A549 treated with Mapracorat at 1 μM for 4 hours (cell line): ENCODE measurements around the gene LORICRIN. TPM values are rescaled to one million over a fixed set of nuclear protein-coding genes. Genes with fewer than 3 reads are reported as not detected.

Experiments used
- total RNA-seq: library from RNA; stranded (reverse); fragments of 200-300 nt; extraction: Qiagen RNA extraction; gene quantifications from 5 replicates; pipeline ENCODE4 v1.2.3, GENCODE V29; 2022

Gene LORICRIN, protein sequence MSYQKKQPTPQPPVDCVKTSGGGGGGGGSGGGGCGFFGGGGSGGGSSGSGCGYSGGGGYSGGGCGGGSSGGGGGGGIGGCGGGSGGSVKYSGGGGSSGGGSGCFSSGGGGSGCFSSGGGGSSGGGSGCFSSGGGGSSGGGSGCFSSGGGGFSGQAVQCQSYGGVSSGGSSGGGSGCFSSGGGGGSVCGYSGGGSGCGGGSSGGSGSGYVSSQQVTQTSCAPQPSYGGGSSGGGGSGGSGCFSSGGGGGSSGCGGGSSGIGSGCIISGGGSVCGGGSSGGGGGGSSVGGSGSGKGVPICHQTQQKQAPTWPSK
- not detected in 5 replicates for total RNA-seq

DNA sequence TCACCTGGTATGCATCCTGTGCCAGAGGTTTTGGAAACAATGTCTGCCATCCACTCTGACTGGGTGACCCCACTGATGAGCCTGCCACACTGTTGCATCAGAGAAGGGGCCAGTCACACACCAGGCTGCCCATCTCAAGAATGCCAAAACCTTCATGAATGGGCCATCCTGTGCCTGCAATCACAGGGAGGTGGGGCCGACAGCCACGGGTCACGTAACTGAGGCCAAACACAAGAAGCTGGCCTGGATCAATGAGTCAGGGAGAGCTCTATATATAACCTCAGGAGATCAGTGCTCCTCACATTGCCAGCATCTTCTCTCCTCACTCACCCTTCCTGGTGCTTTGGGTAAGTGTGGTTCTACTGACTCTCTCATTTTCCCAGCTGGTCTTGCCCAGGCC, at the start of gene LORICRIN:
LORICRIN (plus strand) TSS at position 301 of the 400 bp plus-strand sequence. CDS start 1,263 bp downstream, outside the sequence.

GRCh38 chr1:153217212-153217611, 42.3 kb upstream of the LORICRIN start, which contains the start of gene PRR9:
Gene PRR9 (plus strand): TSS chr1:153217584. CDS start chr1:153218145, 561 bp downstream.

Other genes starting within 250 kb of the LORICRIN start
- not detected in 5 replicates for gene SPRR1B, start 228.5 kb upstream of the LORICRIN start, total RNA-seq
- not detected in 5 replicates for gene SPRR2D, start 218.6 kb upstream of the LORICRIN start, total RNA-seq
- not detected in 5 replicates for gene SPRR2A, start 202.2 kb upstream of the LORICRIN start, total RNA-seq
- not detected in 5 replicates for gene SPRR2B, start 188.1 kb upstream of the LORICRIN start, total RNA-seq
- not detected in 5 replicates for gene SPRR2E, start 165.2 kb upstream of the LORICRIN start, total RNA-seq
- gene SPRR2F, start 146.2 kb upstream of the LORICRIN start, total RNA-seq: not detected in 5 replicates
- gene SPRR2G, start 108.8 kb upstream of the LORICRIN start, total RNA-seq: not detected in 5 replicates
- not detected in 5 replicates for gene LELP1, start 56.3 kb upstream of the LORICRIN start, total RNA-seq
- not detected in 5 replicates for gene PRR9, start 42.1 kb upstream of the LORICRIN start, total RNA-seq
- gene PGLYRP3, start 53.3 kb downstream of the LORICRIN start, total RNA-seq: not detected in 5 replicates
- not detected in 5 replicates for gene PGLYRP4, start 89.2 kb downstream of the LORICRIN start, total RNA-seq
- gene S100A9, start 98.2 kb downstream of the LORICRIN start, total RNA-seq: 0.77 to 1.2 TPM (median 1.1 TPM) in 4 of 5 replicates, not detected in the other
- not detected in 5 replicates for gene S100A12, start 115.9 kb downstream of the LORICRIN start, total RNA-seq
- not detected in 5 replicates for gene S100A8, start 131.4 kb downstream of the LORICRIN start, total RNA-seq
- not detected in 5 replicates for gene S100A7A, start 156.8 kb downstream of the LORICRIN start, total RNA-seq
- not detected in 5 replicates for gene S100A7, start 201.0 kb downstream of the LORICRIN start, total RNA-seq